CD4-positive, alpha-beta T cell treated with Interleukin-4 for 1 hour (primary cell): Measurements from ENCODE around the gene POLDIP3.

Experiments used
- DNase-seq, 2 donors: peaks; one replicate each; pipeline ENCODE4 v3.0.0-alpha.2; 2020 to 2022

The POLDIP3 gene, protein sequence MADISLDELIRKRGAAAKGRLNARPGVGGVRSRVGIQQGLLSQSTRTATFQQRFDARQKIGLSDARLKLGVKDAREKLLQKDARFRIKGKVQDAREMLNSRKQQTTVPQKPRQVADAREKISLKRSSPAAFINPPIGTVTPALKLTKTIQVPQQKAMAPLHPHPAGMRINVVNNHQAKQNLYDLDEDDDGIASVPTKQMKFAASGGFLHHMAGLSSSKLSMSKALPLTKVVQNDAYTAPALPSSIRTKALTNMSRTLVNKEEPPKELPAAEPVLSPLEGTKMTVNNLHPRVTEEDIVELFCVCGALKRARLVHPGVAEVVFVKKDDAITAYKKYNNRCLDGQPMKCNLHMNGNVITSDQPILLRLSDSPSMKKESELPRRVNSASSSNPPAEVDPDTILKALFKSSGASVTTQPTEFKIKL

DNA sequence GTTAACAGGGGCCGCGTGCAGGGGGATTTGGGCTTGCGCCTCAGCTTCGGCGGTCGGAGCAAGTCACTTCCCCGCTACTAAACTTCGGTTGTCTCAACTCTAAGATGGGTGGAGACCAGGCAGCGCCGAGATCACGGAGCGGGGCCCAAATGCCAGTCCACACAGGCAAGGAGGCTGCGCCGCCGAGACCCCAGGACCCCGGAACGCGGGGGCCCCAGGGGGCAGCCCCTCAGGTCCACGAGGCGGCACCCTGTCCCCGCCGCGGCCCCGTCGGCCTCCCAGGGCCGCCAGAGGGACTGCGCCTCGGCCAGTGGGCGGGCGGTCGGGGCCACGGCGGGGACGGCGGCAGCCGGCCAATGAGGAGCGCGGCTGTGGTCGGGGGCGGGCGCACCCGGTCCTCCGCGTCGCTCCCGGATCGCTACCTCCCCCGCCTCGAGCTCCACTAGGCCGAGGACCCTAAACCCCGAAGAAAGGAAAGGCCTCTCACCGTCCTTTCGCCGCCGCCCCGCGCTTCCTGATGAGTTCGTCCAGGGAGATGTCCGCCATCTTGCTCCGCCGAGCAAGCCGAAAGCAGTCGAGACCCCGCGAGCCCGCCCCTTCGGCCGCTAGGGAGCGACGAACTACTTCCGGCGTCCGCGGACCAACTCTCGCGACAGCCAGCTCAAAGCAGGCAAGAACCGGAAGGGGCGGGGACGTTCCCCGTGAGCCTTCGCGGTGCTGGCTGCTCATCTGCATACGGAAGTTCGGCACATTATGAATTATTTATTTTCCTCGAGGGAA, at the start of gene POLDIP3:
POLDIP3 (minus strand) TSS at position 572 of the 780 bp plus-strand sequence; CDS start at position 546, 26 bp downstream.
- peak; percentile 98 to 99 for DNase-seq

DNA sequence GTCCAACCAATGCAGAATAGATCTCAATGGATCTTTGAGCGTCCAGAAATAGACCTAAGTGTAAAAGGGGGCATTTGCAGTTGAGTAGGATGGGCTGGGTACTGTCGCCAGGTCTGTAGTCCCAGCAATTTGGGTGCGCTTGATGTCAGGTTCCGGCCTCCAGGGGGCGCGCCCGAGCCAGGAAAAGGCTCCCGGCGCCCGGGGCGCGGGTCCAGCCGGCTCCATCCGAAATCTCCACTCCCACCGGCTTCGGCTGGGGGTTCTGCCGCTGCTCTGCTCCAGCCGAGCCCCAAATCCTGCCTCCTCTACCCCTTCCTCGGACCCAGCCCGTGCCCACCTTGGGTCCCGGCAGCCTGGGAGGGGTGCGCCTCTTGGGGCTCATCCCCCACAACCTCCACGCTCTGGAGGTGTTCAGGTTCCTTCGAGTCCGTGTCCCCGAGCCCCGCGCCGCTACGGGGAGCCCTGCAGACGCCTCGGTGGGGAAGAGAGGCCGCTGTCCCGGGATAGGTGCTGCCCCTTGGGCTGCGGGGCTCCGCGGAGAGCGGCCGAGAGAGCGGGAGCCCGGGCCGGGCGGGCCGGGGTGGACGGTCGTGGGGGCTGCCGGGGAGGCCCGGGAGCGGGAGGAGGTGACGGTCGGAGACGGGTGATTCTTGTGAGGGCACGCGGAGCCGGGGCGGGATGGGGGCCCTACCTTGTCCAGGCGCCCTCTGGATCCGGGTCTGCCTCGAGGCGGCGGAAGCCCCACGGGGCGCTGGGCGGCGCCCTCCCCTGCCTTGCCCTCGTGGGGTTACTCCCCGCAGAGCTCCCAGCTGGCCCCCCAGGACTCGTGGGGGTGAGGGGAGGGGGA, 47.5 kb upstream of the POLDIP3 start:
- DNase-seq = peak; percentile 75 to 79

DNA sequence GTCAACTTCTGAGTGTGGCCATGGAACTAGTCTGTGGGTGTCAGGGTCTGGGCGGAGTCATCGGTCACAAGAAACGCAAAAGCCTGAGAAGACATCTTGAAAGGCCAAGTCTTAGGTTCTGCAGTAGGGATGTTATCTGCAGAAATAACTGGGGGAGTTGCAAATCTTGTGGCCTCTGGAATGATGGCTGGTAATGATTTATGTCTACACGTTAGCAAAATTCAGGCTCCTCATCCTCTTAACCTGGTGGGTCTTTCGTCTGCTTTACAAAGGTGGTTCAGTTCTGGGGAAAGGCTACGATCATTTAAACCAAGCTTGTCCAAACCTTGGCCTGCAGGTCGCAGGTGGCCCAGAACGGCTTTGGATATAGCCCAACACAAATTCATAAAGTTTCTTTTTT, 41.9 kb upstream of the POLDIP3 start:
- no peak for DNase-seq

DNA sequence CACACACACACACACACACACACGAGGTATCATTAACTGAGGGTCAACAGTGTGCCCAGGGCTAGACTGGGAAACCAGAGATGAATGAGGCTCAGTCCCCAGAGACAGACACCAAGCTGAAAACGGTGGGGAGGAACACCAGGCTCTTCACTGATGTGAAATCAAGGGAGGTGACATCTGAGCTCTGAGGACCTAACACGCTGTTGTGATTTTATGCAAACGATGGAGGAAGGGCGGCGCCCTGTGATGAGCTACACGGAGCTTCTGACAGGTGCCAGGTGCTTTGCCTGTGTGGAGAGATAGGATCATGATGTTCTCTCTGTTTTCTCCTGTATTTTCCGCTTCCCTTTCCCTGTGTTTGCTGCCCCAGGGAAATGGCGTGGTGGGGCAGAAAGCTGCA, 41.0 kb upstream of the POLDIP3 start:
- DNase-seq = peak in 1 of 2 donors; percentile 72

DNA sequence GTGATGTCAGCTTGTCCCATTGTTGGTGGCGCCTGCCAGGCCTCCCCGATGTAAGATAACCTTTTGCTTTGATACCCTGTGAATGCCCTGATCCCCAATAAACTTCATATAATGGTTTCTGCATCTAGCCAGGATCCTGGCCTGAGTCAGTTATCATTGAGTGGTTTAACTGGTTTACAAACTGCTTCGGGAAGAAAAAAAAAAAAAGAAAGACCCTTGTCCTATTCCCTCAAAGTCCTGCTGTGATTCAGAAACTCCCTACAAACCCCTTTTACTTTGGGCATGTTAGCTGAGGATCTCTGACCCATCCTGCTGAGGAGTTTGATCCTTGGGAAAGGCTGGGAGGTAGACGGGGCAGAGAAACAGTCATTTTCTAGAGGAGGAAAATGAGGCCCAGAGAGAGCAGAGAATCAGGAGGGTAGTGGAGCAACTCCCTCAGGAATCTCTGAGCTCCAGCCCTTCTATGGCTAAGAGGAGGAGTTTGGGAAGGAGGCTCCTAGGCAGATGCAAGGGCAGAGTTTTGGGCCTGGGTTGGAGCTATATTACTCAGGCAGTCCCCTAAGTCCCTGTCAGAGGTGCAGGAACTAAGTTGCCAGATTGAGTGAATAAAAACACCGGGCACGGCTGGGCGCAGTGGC, 39.9 kb upstream of the POLDIP3 start:
- no peak for DNase-seq

DNA sequence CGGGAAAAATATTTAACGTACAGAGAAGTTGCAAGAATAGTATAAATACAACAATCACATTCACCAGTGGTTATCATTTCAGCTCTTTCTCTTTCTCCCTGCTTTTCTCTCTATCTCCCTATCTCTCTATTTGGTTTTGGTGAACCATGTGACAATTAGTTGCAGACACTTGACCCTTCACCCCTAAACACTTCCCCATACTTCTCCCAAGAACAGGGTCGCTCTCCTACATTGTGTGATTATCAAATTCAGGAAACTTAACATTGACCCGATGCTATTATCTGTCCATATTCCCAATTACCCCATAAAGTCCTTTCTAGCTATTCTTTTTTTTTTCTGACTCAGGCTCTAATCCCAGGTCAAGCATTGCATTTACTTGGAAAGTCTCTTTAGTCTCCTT, 39.3 kb upstream of the POLDIP3 start:
- DNase-seq = no peak

DNA sequence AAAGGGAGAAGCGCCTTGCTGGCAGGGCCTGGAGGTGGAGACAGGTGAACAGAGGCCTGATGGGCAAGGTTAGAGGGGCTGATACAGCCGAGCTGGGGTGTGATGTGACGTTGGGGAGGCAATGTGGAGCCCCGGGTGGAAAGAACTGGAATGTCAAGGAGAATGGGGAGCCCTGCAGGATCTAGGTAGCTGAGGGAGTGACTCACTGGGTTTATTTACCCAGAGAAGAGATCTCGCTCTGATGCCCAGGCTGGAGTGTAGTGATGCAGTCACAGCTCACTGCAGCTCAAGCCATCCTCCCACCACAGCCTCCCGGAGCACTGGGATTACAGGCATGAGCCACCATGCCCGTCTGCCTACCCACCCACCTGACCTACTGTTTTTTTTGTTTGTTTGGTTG, 36.5 kb upstream of the POLDIP3 start:
- no peak for DNase-seq

DNA sequence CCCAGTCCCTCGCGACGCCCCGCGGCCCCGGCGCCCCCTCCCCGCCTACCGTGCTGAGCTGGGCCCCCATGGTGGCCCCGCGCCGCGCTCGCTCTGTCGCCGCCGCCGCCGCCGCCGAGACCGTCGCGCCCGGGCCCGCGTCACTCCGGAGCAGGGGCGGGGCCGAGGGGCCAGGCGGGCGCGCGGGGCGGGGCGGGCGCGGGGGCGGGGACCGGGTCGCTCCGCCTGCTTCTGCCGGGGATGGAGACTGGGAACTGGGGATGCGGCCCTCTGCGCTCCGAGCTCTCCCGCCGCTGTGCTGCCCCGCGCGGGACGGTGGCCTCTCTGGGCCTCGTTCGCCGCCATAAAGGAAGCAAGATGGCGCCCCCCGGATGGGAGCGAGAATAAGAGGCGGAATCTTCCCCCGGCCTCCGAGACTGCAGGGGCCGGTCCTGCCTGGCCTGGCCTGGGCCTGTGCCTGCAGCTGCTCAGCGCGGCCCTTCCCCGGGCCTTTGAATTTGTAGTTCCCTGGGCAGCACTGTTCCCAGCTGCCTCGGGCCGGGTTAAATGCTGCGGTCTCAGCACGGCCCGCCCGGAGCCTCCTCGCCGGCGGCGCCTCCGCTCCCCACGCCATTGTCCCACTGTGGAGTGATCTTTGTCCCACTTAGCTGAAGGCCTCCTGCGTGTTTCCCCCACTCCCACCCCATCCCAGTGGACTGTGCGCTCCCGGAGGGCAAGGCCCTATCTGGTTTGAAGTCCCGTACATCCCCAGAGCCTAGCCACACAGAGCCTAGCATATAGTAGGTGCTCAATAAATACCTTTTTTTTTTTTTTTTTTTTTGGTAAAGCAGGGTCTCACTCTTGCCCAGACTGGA, 34.8 kb upstream of the POLDIP3 start, which contains the start of gene CYB5R3:
CYB5R3 (minus strand) TSS at position 147 of the 854 bp plus-strand sequence; CDS start at position 70, 77 bp downstream.
- DNase-seq = peak; percentile 76 to 80

DNA sequence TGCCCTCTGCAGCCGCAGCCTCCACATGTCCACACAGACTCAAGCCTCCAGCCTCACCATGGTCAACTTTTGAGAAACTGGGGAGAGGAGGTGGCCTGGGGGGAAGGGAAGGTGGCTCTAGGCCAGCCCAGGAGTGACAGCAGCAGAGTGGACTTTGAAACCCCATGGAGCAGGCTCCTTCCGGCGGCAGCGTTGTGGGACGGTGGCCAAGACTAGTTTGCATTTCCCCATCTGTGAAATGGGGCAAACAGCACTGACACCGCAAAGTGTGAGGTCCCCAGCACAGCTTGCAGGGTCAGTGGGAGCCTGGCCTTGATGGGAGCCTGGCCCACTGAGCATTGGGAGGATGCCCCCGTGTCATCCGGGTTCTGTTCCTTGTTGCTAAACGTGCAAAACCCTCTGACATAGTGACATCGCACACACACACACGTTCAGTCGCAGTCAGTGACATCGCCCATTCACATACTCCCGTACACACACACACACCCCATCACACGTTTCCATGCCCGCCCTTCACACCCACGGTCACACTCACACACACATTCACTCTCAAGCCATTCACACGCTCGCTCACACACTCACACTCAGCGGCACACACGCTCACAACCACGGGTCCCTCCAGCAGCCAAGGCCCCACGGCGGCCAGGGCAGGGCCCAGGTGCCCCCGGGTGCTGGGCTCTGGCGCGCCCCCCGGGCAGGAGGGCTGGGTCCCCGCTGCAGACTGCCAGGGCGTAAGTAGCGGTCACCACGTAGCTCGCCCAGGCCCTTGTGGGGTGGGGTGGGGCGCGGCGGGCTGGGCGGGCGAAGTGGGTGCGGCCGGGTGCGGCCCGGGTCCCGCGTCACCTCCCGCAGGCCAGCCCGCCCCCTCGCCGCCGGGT, 33.9 kb upstream of the POLDIP3 start:
- peak in 1 of 2 donors; percentile 38 for DNase-seq

DNA sequence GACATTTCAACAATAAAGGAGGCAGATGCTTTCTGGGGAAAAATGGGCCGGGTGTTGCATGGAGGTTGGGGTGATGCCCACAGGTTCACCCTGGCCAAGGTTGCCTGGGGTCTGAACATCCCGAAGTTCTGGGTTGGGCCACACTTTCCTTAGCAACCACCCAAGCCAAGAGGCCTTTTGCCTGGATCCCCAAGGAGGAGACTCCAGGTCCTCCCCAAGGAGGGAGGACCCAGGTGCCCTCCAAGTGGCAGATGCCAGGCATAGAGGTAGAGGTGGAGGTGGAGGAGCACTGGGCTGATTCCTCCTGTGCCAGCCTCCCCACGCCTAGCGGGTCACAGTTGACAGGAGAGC, 33.3 kb upstream of the POLDIP3 start:
- no peak for DNase-seq

DNA sequence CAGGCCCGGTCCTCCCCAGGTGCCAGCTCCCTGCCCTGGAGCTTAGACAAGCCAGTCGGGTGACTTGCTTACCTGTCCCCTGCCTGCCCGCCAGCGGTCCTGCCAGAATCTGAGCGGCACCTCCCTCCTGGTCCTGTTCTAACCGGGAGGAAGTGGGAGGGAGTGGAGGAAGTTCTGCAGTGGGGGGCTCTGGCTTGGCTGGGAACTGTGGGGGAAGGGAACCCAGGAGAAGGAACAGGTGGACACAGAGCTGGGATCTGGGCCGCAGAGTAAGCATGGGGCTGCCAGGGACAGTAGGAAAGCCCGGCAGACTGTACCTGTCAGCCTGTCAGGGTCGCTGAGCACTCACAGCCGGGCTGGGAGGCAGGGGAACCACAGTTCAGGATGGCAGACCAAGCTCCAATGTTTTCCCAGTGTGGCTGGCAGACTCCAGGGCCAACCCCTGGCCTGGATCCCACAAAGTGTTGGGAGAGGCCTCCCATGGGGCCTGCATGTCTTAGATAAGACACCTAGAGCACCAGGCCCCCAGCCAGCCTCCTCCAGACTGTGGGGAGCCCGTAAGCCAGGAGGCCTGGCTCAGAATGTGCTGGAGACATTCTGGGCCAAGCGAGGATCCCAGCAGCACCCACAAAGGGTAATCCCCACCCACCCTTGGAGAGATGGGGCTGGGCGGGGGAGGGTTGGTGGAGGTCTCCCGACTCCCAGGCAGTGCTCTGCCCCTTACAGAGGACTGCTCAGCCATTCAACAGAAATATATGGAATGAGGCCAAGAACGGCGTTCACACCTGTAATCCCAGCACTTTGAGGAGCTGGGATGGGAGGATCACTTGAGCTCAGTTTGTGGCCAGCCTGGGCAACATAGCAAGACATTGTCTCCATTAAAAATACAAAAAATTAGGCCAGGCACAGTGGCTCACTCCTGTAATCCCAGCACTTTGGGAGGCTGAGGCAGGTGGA, 32.2 kb upstream of the POLDIP3 start:
- no peak for DNase-seq

DNA sequence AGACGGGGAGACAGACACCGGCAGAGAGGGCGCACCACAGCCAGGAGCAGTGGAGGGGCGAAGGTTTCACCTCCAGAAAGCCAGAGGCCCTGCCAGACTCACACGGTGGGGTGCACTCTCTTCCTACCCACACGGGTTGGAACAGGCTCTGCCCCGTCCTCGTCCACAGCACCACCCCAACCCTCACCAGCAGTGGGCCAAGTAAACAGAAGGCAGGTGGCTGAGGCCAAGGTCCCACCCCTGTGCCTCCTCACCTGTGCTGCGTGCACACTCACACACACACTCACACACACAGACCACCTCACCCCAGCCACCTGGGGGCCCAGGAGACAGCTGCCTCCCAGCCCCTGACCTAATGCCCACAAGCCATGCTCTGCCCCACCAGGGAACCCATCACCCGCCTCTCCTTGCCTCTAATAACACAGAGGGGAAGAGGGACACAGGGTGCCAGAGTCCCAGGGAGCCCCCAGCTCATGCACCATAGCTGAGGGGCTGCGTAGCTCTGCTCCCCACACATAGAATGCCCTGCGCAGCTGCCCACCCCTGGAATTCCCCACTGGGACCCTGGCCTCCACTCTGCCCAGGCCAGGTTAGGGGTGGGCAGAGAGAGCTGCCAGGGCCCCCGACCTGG, 31.4 kb upstream of the POLDIP3 start:
- no peak for DNase-seq

DNA sequence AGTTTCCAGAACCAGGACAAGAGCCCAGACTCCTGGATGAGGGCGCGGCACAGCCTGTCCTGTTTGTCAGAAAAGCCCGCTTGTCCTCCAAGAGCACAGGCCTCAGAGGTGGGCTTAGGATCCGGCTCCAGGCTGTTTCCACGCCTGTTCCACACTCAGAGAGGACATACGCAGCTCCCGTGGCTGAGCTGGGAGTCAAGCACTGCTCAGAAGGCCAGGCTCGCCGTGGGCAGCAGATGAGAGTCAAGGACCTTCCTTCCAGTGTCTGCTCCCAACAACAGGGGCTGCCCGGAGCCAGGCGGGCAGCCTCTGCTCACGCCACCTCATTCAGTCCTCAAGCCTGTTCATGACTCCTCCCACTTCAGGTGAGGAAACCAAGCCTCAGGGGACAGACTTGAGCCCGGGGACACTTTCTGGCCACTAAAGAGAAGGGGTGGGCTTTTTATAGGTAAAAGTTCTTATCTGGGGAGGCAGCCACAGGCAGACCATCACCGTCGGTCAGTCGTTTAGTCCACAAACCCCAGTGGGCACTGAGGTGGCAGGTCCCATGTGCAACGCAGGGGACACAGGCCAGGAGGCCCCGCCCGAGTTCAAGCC, 30.8 kb upstream of the POLDIP3 start:
- no peak for DNase-seq

DNA sequence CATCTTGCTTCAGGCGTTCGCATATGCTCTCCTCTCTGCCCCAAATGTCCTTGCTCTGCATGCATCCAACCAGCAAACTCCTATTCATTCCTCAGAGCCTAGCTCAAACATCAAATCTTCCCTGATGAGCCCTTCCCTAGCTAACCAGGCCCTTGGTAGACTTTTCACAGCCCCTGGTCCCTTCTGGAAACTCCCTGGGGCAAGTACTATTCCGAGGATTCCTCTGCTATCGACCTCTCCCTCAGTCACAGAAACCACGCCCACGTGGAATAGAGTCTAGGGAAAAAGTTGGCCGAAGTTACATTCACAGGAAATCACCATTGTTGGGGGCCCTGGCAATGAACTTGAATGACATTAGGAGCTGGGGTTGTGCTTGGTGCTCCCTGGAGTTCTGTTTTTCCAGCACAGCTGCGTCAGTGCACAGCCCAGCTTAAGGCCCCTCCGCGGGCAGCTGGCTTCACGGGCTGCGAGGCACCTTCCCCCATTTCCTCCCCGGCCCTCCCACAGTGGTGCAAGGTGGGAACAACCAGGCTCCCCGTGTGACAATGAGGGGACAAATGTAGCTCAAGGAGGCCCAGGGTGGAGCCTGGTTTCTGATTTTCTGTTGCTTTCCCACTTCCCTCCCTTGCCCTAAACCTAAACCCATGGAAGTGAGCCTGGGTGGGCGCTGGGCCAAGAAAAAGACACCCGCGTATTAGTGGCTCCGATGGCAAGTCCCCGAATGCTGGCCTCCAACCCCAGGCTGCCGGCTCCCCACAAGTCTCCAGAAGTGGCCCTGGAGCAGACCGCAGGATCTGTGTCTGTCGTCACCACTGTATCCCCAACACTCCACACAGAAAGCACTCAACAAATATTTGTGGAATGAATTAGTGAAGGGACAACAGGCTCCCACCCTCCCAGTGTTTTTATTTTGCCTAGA, 30.0 kb upstream of the POLDIP3 start:
- DNase-seq = no peak

DNA sequence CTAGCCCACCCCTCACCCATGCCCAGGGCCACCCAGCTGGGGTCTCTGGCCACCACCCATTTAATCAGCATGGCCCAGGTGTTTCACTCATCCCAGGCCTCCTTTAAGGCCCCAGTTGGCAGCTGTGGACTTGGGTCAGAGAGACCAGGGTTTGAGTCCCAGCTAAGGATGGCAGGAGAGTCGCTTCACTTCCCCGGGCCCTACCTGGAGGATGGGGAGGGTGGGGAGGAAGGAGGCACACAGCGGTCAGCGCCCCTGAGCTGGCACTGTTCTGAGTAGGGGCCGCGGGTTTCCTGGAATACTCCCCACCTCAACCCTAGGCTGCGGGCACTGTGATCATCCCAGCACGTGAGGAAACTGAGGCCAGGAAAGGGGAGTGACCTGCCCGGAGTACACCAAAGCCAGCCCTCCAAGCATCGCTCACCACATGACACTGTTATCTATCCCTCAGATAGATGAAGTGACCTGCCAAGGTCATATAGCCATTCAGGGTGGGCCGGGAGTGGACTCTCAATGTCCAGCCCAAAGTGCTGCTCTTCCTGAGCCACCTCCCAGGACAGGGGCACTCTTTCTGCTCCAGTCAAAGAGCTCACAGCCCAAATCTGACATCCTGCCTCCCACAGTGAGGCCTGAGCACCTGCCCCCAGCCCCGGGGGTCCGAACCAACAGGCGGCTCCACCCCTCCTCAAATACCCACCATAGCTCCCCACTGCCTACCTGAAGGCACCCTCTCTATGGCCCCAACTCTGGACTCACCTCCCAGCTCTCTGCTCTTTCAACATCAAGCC, 29.1 kb upstream of the POLDIP3 start:
- DNase-seq = no peak
